Mesodermal cell (in vitro differentiated cells): ENCODE measurements around the gene FGGY.

ENCODE experiments used
- H3K27ac ChIP-seq: 2 replicates; pipeline ENCODE4 v1.7.0; 2013; ENCODE audit warnings: mild to moderate bottlenecking, low read depth, low read length, moderate library complexity; ENCODE audit not compliant: severe bottlenecking
- H3K36me3 ChIP-seq: 2 replicates; pipeline ENCODE4 v1.7.1; 2013; ENCODE audit warnings: mild to moderate bottlenecking, low read length, moderate library complexity; ENCODE audit not compliant: control insufficient read depth, insufficient read depth
- H3K4me1 ChIP-seq: one replicate; pipeline ENCODE4 v1.7.1; 2013; ENCODE audit warnings: mild to moderate bottlenecking, low read length; ENCODE audit not compliant: insufficient read depth, control insufficient read depth, poor library complexity, severe bottlenecking
- H3K4me3 ChIP-seq: 2 replicates; pipeline ENCODE4 v1.7.0; 2013; ENCODE audit warnings: low read length, control low read depth, mild to moderate bottlenecking; ENCODE audit not compliant: insufficient read depth, poor library complexity, severe bottlenecking; ENCODE audit errors: extremely low read depth
- H3K9me3 ChIP-seq: 2 replicates; pipeline ENCODE4 v1.7.1; 2013; ENCODE audit warnings: mild to moderate bottlenecking, low read length, moderate library complexity; ENCODE audit not compliant: control insufficient read depth
- WGBS, 2 experiments: methylation state at CpG; one replicate each; pipeline ENCODE4 v1.1.5; 2013; ENCODE audit warnings: missing lambda C conversion rate in 2 of 2; ENCODE audit not compliant: insufficient coverage in 2 of 2; 5-methylcytosine and 5-hydroxymethylcytosine counted together

Gene FGGY

DNA sequence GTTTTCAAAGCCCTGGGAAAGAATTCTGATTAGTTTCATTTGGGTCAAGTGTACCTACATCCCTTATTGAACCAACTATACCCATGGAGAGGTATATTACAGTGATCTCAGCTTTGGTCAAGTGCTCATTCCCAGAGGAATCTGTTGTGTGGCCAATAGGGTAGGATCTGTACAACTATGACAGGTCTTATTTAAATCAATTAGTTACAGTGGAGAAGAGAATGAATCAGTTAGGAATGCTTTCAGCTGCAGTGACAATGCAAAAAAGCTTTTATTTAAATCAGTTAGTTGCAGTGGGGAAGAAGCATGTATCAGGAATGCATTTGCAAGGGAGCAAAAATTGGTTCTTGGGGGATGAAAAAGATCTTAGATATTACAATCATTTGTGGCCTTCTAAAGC is 119.0 kb downstream of the FGGY start:
- no peak overlapping the region for H3K4me3 ChIP-seq

DNA sequence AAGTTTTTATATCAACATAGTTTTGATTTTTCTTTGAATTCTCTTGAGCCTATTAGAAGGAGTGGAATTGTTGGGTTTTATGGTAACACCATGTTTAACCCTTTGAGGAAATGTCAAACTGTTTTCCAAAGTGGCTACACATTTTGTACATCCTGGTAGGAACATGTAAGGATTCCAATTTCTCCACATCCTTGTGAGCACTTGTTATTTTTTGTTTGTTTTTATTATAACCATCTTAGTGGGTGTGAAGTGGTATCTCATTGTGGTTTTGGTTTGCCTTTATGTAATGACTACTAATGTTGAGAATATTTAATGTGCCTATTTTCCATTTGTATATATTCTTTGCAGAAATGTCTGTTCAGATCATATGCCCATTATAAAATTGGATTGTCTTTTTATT is 120.5 kb downstream of the FGGY start:
- no peak overlapping the region for H3K4me3 ChIP-seq

More for the DNA sequence above, 119.0 kb downstream of the FGGY start:
- H3K27ac ChIP-seq, result no peak overlapping the region
- no peaks in the 10 kb centered on the region for H3K36me3 ChIP-seq
- H3K4me1 ChIP-seq, result peaks cover 4% of the 10 kb centered on the region
- H3K9me3 ChIP-seq, result no peaks in the 10 kb centered on the region

DNA sequence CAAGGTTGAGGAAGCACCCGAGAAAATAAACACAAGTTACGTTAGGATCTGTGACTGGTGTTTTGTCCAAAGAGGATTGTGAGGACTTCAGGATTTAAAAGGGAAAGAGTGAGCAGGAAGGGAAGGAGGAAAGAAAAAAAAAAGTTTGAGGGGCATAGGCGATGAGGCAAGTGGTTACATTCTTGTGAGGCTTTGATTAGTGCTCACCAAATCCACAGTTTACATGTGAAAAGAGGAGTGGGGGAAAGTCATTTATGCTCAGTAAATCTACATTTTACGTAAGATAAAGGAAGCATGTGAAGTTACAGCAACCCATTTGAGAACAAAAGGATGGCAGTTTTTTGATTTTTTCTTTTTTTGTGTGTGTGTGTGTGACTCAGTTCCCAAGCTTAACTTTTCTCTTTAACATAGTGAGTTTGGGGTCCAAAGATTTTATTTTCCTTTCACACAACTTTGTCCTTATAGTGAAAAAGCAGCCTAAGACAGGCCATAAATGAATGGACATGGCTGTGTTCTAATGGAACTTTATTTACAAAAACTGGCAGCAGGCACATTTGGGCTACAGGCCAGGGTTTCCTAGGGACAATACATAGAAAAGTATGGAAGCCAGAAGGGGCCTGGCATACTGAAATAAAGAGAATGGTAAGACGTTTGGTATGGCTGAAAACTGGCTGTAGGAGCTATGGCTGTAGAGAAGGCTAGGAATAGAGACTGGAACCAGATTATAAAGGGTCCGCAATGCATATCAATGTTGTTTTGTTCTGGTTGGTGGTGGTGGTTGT is 121.7 kb downstream of the FGGY start:
- no peak overlapping the region for H3K4me3 ChIP-seq
- no peaks in the 10 kb centered on the region for H3K36me3 ChIP-seq
- no peaks in the 10 kb centered on the region for H3K9me3 ChIP-seq
- peaks cover 4% of the 10 kb centered on the region for H3K4me1 ChIP-seq
- WGBS, 2 experiments, result 85 to 90% methylated on average over 4 to 5 of the region's 6 CpGs
- no peak overlapping the region for H3K27ac ChIP-seq

More for the DNA sequence above, 120.5 kb downstream of the FGGY start:
- Histone ChIP-seq H3K9me3 (no peaks in the 10 kb centered on the region), H3K27ac (no peak overlapping the region), H3K36me3 (no peaks in the 10 kb centered on the region), H3K4me1 (peaks cover 4% of the 10 kb centered on the region)

DNA sequence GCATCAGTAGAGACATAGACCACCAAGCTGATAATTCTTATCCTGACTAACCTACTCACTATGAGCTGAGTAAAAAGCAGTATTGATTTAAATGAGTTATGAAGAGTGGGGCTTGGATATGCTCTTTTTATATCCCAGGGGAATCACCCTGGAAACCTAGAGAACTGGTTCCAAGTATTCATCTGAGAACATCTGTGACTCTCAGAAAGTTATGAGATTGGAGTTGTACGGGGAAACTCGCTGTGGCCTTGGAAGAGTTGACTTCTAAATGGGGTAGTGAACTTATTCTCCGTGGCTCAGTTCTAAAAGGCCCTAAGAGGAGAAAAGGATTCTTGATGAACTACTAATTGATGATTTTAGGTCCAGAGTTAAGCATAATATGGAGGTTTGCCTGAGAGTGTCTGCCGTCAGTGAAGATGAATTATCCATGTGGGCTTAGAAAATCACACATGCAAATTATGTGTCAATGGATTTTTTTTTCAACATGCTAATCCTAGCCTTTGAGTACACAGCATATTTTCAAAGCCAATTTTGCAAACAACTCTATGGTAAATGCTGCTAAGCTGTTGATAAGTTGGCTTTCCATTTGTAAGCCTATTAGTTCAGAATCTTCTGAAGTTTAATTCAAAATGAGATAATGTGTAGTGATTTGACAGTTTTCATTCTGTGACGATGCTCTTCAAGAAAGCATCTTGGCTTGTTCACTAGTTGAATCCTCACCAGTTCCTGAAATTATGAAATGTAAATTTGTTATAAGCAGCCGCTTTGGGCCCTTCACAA is 122.7 kb downstream of the FGGY start:
- no peak overlapping the region for H3K27ac ChIP-seq
- 90 to 91% methylated on average over 4 to 6 of the region's 6 CpGs for WGBS, 2 experiments
- no peaks in the 10 kb centered on the region for H3K36me3 ChIP-seq
- peaks cover 4% of the 10 kb centered on the region for H3K4me1 ChIP-seq
- no peaks in the 10 kb centered on the region for H3K9me3 ChIP-seq
- no peak overlapping the region for H3K4me3 ChIP-seq

DNA sequence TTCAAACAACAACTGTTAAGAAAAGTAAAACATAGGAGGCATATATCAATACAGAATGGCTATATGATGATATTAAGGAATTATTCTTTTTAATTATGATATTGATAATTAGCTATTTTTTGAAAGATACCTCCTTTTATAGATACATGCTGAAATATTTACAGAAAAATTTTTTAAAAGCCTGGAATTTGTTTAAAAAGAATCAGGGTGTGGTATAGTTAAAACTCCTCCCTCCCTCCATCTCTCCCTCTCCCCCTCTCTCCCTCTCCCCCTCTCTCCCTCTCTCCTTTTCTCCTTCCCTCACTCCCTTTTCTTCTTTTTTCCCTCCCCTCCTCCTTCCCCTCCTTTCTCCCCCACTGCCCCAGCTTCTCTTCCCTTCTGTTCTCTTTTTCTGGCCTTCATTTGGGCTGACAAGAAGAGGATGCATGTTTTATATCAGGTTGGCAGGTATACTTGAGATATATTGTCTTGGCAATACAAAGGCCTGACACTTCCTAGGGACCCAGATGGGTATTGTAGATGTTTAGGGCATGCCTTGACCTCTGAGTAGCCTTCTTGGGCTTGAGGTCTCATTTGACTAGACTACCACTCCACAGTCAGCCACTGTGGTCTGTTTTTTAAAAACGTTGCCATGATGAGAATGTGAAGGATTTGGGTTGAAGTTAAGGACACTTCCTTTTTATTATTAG is 124.5 kb downstream of the FGGY start:
- Histone ChIP-seq H3K4me1 (peaks cover 4% of the 10 kb centered on the region), H3K9me3 (no peaks in the 10 kb centered on the region), H3K36me3 (no peaks in the 10 kb centered on the region), H3K4me3 (no peak overlapping the region), H3K27ac (no peak overlapping the region)
- WGBS, 2 experiments, result no CpG with 5 or more reads among the region's 1 CpG

DNA sequence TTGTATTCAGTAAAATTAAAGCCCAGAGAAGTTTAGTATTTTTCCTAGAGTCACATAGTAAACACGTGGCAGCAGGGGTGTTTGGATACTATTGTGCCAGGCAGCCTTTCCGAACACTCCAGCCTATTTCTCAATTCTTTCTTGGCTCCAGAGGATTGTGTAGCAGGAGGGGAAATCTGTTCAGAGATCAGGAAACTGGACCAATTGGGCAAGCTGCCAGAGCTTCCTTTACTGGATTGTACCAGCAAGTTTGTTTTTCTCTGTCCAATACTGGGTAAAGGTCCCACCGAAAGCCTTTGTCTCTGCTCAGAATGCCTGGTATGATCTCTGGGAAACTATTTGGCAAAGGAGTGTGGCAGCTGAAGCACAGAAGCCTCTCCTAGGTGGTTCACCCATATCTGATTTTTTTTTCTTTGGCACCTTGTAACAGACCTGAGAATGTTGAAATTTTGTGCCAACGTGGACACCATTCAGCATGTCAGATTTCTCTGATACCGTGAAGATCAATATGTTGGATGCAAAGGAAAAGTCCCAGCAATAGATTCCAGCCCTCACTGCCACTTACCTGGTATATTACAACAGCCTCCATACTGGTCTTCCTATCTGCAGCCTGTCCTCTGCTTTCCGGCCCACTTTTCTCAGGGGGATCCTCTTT is 126.2 kb downstream of the FGGY start:
- 81 to 94% methylated on average over 3 to 4 of the region's 6 CpGs for WGBS, 2 experiments
- Histone ChIP-seq H3K27ac (no peak overlapping the region), H3K9me3 (no peaks in the 10 kb centered on the region), H3K4me1 (peaks cover 6% of the 10 kb centered on the region), H3K36me3 (no peaks in the 10 kb centered on the region), H3K4me3 (no peak overlapping the region)

DNA sequence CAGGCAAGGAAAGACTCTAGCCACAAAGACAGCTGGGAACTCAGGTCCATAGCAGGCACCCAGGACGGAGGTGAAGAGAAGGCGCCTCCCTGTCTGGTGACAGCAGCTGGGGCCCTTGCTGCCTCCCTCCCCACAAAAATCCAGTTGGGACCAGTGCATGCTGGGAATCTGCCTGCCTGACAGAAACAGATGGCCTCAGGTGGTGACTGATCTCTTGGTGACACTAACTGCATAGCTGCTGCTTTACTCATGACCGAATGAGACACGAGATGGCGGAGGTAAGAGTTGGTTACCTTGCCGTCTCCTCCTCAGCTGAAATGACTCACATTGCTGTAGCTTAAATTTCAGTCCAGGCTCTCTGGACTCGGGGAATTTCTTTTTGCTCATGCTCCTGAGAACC is 130.3 kb downstream of the FGGY start:
- WGBS, 2 experiments, result 91 to 92% methylated on average over 7 of the region's 7 CpGs
- Histone ChIP-seq H3K36me3 (no peaks in the 10 kb centered on the region), H3K4me3 (no peak overlapping the region), H3K9me3 (no peaks in the 10 kb centered on the region), H3K27ac (no peak overlapping the region), H3K4me1 (peaks cover 10% of the 10 kb centered on the region)

DNA sequence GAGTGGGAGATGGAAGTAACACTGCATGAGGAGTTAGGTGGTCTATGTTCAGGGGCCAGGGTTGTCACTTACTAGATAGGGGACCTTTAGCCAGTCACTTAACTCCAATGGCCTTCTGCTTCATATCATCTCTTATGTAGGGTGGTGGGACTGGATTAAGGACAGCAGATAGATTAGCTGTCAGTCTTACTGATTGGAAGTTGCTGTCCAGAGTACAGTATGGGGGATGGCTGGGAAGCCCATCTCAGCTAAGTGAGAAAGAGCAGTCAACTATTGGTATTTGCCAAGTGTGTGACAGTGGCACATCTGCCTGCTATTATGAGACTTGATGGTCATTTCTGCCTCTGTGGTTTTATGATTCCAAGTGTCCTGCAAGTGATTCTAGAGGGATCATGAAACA is 130.9 kb downstream of the FGGY start:
- peaks cover 12% of the 10 kb centered on the region for H3K4me1 ChIP-seq
- H3K9me3 ChIP-seq, result no peaks in the 10 kb centered on the region
- no peak overlapping the region for H3K27ac ChIP-seq
- H3K4me3 ChIP-seq, result no peak overlapping the region
- no peaks in the 10 kb centered on the region for H3K36me3 ChIP-seq

DNA sequence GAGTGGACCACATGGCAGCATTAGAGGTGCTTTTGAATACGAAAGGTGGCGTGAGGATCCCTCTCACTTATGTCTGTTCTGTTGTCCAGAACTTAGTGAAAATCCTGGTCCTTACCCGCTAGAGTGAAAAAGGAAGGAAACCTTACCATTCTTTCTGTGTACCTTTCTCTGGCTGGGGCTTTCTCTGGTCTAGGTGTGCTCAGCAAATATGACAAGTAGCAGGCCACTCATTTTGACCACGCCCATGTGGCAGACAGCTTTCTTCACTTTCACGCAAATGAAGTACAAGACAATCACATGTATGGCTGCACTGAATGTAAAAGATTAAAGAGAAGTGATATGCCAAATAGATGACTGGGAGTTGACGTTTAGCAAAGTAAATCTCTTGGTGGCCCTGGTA is 131.9 kb downstream of the FGGY start:
- Histone ChIP-seq H3K36me3 (no peaks in the 10 kb centered on the region), H3K9me3 (no peaks in the 10 kb centered on the region), H3K27ac (no peak overlapping the region), H3K4me3 (no peak overlapping the region), H3K4me1 (peaks cover 16% of the 10 kb centered on the region)
- whole genome bisulfite sequencing, 2 experiments, result 83 to 92% methylated on average over 3 to 5 of the region's 6 CpGs

DNA sequence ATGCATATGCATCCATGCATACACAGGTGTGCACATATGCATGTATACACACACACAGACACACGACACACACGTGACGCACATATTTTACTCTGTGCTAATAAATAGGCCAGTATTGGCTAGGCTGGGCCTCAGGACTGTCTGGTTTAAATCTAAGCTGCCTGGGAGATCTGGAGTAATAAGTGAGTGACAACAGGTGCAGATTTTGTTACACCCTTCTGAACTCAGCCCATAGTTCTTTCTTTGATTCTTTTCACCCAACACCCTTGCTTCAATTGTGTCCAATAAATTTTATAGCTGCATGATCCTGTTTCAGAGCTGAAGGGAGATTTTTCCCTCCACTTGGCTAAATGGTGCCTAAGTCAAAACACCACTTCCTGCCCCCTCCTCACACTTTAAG is 132.8 kb downstream of the FGGY start:
- 90% methylated on average over 3 of the region's 3 CpGs; no CpG with 5 or more reads in 1 of the 2 experiments for WGBS, 2 experiments
- H3K36me3 ChIP-seq, result no peaks in the 10 kb centered on the region
- H3K9me3 ChIP-seq, result no peaks in the 10 kb centered on the region
- H3K4me1 ChIP-seq, result peaks cover 24% of the 10 kb centered on the region
- H3K27ac ChIP-seq, result no peak overlapping the region
- no peak overlapping the region for H3K4me3 ChIP-seq
